Purkinje cell (primary cell): ENCODE measurements around the gene KLHDC7A. TPM values are rescaled to one million over a fixed set of nuclear protein-coding genes. Genes with fewer than 3 reads are reported as not detected.

Source experiments
- polyA plus RNA-seq: library from polyadenylated mRNA; unstranded; fragments of >200 nt; fragmentation: Nextera tagmentation; gene quantifications from 2 replicates; pipeline ENCODE4 v1.2.1, GENCODE V29; 2014

The KLHDC7A gene
- polyA plus RNA-seq = not detected in 2 replicates

DNA sequence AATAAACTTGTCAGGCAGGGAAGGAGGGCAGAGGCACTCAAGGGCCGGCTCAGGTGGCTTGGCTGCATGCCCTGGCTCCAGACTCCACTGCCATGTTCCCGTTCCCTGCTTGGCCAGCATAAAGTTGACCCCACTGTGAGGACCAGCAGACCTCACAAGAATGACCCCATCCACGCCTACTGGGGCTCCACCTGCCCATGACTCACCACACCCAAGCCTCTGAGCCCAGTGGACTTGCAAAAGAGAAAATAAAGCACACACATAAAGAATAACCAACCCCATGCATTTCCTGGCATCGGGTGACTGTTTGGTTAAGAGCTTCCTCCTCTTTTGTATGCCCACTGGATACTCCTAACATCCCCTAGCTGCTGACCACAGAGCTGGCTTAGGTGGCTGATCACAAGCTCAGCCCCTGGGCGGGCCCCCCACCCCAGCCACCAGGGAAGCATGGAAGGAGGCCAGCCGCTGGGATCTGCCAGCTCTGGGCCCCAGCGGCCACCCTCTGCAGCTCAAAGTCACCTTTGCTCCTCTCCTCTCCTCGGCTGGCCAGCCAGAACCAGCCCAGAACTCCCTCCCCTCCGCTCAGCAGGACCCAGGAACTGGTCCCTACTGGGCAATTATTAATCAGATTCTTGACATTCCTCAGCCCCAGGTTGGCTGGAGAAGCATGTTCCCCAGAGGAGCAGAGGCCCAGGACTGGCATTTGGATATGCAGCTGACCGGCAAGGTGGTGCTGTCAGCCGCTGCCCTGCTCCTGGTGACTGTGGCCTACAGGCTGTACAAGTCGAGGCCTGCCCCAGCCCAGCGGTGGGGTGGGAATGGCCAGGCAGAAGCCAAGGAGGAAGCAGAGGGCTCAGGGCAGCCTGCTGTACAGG is at the start of gene KLHDC7A:
Gene KLHDC7A (plus strand): TSS at position 616 of the 875 bp plus-strand sequence. CDS start 52 bp downstream, at position 668.

Other genes starting within 250 kb of the KLHDC7A start
- not detected in 2 replicates for gene PAX7, start 149.9 kb downstream of the KLHDC7A start, polyA plus RNA-seq